K562 (cell line): Measurements from ENCODE around the gene C16orf74. TPM values are rescaled to one million over a fixed set of nuclear protein-coding genes. Genes with fewer than 3 reads are reported as not detected.

Source experiments
- CREM ChIP-seq: IDR thresholded peaks from 2 replicates; pipeline ENCODE4 v1.6.1; 2014; ENCODE audit warnings: antibody characterized with exemption, low read depth
- ELK1 ChIP-seq: sonication (generic); formaldehyde crosslinking; IDR thresholded peaks from 2 replicates; pipeline ENCODE4 v1.8.1; 2022; ENCODE audit warnings: missing genetic modification reagents
- GATAD2B ChIP-seq: fragments of 450-650 bp; IDR thresholded peaks from 2 replicates; pipeline ENCODE4 v1.6.1; 2017; ENCODE audit warnings: mild to moderate bottlenecking, borderline replicate concordance
- HDGF ChIP-seq: fragments of 450-650 bp; IDR thresholded peaks from 2 replicates; pipeline ENCODE4 v1.6.1; 2016
- KLF10 ChIP-seq: fragments of 250-450 bp; sonication (Bioruptor Pico); IDR thresholded peaks from 2 replicates; pipeline ENCODE4 v1.6.1; 2021; ENCODE audit warnings: matching md5 sums
- MAFF ChIP-seq: IDR thresholded peaks from 2 replicates; pipeline ENCODE4 v1.6.1; 2012; ENCODE audit warnings: low read length, improper control_type of control experiment
- MCM7 ChIP-seq, 2 experiments: fragments of 450-650 bp; IDR thresholded peaks; 2 replicates each; pipeline ENCODE4 v1.6.1; 2016 to 2018
- MLX ChIP-seq, 2 experiments: fragments of 450-650 bp in 1 of 2; sonication (generic) in 1 of 2; formaldehyde crosslinking; conservative IDR thresholded peaks; 2 replicates each; pipeline versions ENCODE4 v1.4.0 to v1.8.1; 2020 to 2022; ENCODE audit warnings: mild to moderate bottlenecking in 1 of 2, missing genetic modification reagents in 1 of 2
- NR2C2 ChIP-seq, 2 experiments: fragments of 200-800 bp in 1 of 2; sonication (Bioruptor generic) in 1 of 2; sonication (generic) in 1 of 2; formaldehyde crosslinking in 1 of 2; IDR thresholded peaks; 2 replicates each; pipeline versions ENCODE4 v1.6.1 to v1.8.0; 2016 to 2022; ENCODE audit warnings: mild to moderate bottlenecking in 1 of 2, missing compliant biosample characterization in 1 of 2, missing genetic modification characterization in 1 of 2, missing genetic modification reagents in 1 of 2
- RNF2 ChIP-seq: sonication (generic); IDR thresholded peaks from 2 replicates; pipeline ENCODE4 v1.6.1; 2016
- SMAD2 ChIP-seq: fragments of 150-350 bp; IDR thresholded peaks from 2 replicates; pipeline ENCODE4 v1.6.1; 2014; ENCODE audit warnings: low read depth, mild to moderate bottlenecking, low read length
- TAF9B ChIP-seq: fragments of 450-650 bp; IDR thresholded peaks from 2 replicates; pipeline ENCODE4 v1.6.1; 2018; ENCODE audit warnings: mild to moderate bottlenecking; ENCODE audit not compliant: partially characterized antibody
- ZKSCAN1 ChIP-seq: fragments of 150-350 bp; IDR thresholded peaks from 2 replicates; pipeline ENCODE4 v1.6.1; 2016; ENCODE audit warnings: low read depth, low read length
- ZNF263 ChIP-seq: sonication (generic); formaldehyde crosslinking; IDR thresholded peaks from 2 replicates; pipeline ENCODE4 v1.8.0; 2022; ENCODE audit warnings: mild to moderate bottlenecking, missing genetic modification reagents, borderline replicate concordance
- polyA plus RNA-seq, 8 experiments: library from polyadenylated mRNA; depleted of rRNA in 4 of 8; stranded (reverse) in 5 of 8; unstranded in 3 of 8; fragments of >200 nt; fragmentation: Nextera tagmentation in 2 of 8; fragmentation: Illumina TruSeq in 1 of 8; extraction: Ambion mirVana in 2 of 8; extraction: Trizol in 1 of 8; gene quantifications; 2 replicates each; pipeline versions ENCODE4 v1.2.1 to v1.2.3, GENCODE V29; 2011 to 2014; ENCODE audit warnings: inconsistent platforms in 1 of 8, missing spikeins in 1 of 8
- total RNA-seq, 7 experiments: library from RNA; depleted of rRNA in 6 of 7; stranded (reverse); fragments of >200 nt in 6 of 7; fragmentation: Illumina TruSeq in 2 of 7; extraction: Trizol in 2 of 7; gene quantifications; 2 replicates each; pipeline versions ENCODE4 v1.2.1 to v1.2.3, GENCODE V29; 2011 to 2021; ENCODE audit warnings: low replicate concordance in 1 of 7
- TF ChIP-seq, protein P1 (sequence below): fragments of 450-650 bp; IDR thresholded peaks from 2 replicates; pipeline ENCODE4 v1.6.1; 2016; ENCODE audit warnings: borderline replicate concordance

The C16orf74 gene
- total and polyA plus RNA-seq, 9 of the 15 experiments (the other 6 are each of a cell fraction or from before 2014, with no cell fraction given), result not detected

DNA sequence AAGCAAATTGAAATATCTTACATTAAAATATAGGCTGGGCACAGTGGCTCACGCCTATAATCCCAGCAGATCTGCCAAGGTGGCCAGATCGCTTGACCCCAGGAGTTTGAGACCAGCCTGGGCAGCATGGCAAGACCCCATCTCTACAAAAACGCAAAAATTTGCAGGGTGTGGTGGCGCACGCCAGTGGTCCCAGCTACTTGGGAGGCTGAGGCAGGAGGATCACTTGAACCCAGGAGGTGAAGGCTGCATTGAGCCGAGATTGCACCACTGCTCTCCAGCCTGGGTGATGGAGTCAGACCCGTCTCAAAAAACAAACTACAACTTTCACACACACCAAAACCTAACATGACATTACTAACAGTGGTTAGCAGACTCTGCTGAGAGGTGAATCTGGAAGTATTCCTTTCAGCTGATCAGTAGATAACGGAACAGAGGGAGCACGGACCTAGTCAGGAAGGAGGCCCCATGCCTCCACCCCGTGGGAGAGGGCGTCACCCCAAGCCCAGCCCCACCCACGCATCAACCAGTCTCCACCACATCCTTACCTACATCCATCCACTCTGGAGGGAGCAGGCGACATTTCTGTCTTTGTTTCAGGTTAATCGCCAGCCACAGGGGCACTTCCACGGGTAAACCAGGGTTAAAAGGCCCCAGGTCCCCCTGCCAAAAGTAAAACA, 63.8 kb downstream of the C16orf74 start (continued):
- no peak for TF ChIP-seq MCM7 (IDR thresholded peaks at IDR 0.05)
- TF ChIP-seq KLF10 (CRISPR knock-in tag), result no peak
- TF ChIP-seq GATAD2B, result no peak
- TF ChIP-seq MLX (CRISPR knock-in tag; conservative IDR thresholded peaks at IDR 0.05), result no peak
- TF ChIP-seq SMAD2, result no peak
- 0 out of 2 replicates have a peak, but pooled peaks have one; percentile 18 for TF ChIP-seq CREM
- TF ChIP-seq HDGF, result 0 out of 2 replicates have a peak, but pooled peaks have one; percentile 23
- no peak for TF ChIP-seq TAF9B
- TF ChIP-seq ZNF263, result peak; percentile 89
- no peak for TF ChIP-seq RNF2
- no peak for TF ChIP-seq ELK1
- TF ChIP-seq ZKSCAN1, result no peak
- TF ChIP-seq, protein P1, sequence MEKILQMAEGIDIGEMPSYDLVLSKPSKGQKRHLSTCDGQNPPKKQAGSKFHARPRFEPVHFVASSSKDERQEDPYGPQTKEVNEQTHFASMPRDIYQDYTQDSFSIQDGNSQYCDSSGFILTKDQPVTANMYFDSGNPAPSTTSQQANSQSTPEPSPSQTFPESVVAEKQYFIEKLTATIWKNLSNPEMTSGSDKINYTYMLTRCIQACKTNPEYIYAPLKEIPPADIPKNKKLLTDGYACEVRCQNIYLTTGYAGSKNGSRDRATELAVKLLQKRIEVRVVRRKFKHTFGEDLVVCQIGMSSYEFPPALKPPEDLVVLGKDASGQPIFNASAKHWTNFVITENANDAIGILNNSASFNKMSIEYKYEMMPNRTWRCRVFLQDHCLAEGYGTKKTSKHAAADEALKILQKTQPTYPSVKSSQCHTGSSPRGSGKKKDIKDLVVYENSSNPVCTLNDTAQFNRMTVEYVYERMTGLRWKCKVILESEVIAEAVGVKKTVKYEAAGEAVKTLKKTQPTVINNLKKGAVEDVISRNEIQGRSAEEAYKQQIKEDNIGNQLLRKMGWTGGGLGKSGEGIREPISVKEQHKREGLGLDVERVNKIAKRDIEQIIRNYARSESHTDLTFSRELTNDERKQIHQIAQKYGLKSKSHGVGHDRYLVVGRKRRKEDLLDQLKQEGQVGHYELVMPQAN, result 0 out of 2 replicates have a peak, but pooled peaks have one; percentile 18
- TF ChIP-seq MAFF, result no peak
- no peak for TF ChIP-seq NR2C2 (CRISPR knock-in tag; IDR thresholded peaks at IDR 0.05)
- TF ChIP-seq NR2C2 (tag; IDR thresholded peaks at IDR 0.05), result no peak
